GM23338 (cell line): ENCODE data around the gene OMP. TPM values are rescaled to one million over a fixed set of nuclear protein-coding genes. Genes with fewer than 3 reads are reported as not detected.
A peak's percentile ranks its signal among the peaks of the same experiment; 100 is the strongest.

Source experiments
- ATAC-seq: fragments of 200-7000 bp; cut with Tn5 transposase; 3 replicates; pipeline ENCODE4 v1.9.1; 2020
- DNase-seq: peaks from one replicate; pipeline ENCODE4 v3.0.0-alpha.2; 2015; ENCODE audit warnings: low spot score
- H2AFZ ChIP-seq: fragments of 200-600 bp; sonication (generic); 2 replicates; pipeline ENCODE4 v1.8.0; 2016; ENCODE audit warnings: antibody characterized with exemption, mild to moderate bottlenecking, moderate library complexity
- H3F3A ChIP-seq: fragments of 200-600 bp; sonication (generic); replicated peaks from 2 replicates; pipeline ENCODE4 v1.8.0; 2017; ENCODE audit warnings: antibody characterized with exemption, mixed run types, low read depth
- H3K27ac ChIP-seq: fragments of 200-600 bp; sonication (generic); 2 replicates; pipeline ENCODE4 v1.6.1; 2016; ENCODE audit warnings: low read depth
- H3K27me3 ChIP-seq: fragments of 200-600 bp; sonication (generic); 2 replicates; pipeline ENCODE4 v1.8.0; 2016; ENCODE audit warnings: mild to moderate bottlenecking, mixed run types, moderate library complexity; ENCODE audit not compliant: insufficient read depth
- H3K36me3 ChIP-seq: fragments of 200-600 bp; sonication (generic); 2 replicates; pipeline ENCODE4 v1.8.0; 2016; ENCODE audit warnings: mild to moderate bottlenecking; ENCODE audit not compliant: insufficient read depth
- H3K4me1 ChIP-seq: fragments of 200-600 bp; sonication (generic); 2 replicates; pipeline ENCODE4 v1.8.0; 2016; ENCODE audit warnings: mild to moderate bottlenecking, moderate library complexity; ENCODE audit not compliant: insufficient read depth
- H3K4me2 ChIP-seq: fragments of 200-600 bp; sonication (generic); 2 replicates; pipeline ENCODE4 v1.7.1; 2017; ENCODE audit warnings: mixed run types
- H3K4me3 ChIP-seq: fragments of 200-600 bp; sonication (generic); 2 replicates; pipeline ENCODE4 v1.6.1; 2016; ENCODE audit warnings: mixed run types
- H3K79me2 ChIP-seq: fragments of 200-600 bp; sonication (generic); replicated peaks from 2 replicates; pipeline ENCODE4 v1.8.0; 2017; ENCODE audit warnings: mild to moderate bottlenecking; ENCODE audit not compliant: insufficient read depth
- H3K9me2 ChIP-seq: fragments of 200-600 bp; sonication (generic); 2 replicates; pipeline ENCODE4 v1.8.0; 2017; ENCODE audit not compliant: insufficient read depth
- H4K20me1 ChIP-seq: fragments of 200-600 bp; sonication (generic); replicated peaks from 2 replicates; pipeline ENCODE4 v1.8.0; 2017; ENCODE audit warnings: mild to moderate bottlenecking; ENCODE audit not compliant: insufficient read depth
- H3K27ac Mint-ChIP-seq: 2 replicates; pipeline ENCODE4 v1.8.0; 2020; ENCODE audit warnings: inconsistent platforms, mild to moderate bottlenecking, moderate library complexity, mixed read lengths
- H3K27me3 Mint-ChIP-seq: 3 replicates; pipeline ENCODE4 v1.8.0; 2022; ENCODE audit warnings: low read depth, mild to moderate bottlenecking, moderate library complexity, mixed read lengths, inconsistent platforms; ENCODE audit not compliant: insufficient read depth, poor library complexity
- H3K36me3 Mint-ChIP-seq: 3 replicates; pipeline ENCODE4 v1.8.0; 2021; ENCODE audit warnings: low read depth, mild to moderate bottlenecking, inconsistent platforms, moderate library complexity, mixed read lengths
- H3K4me1 Mint-ChIP-seq: 3 replicates; pipeline ENCODE4 v1.8.0; 2020; ENCODE audit warnings: mild to moderate bottlenecking, inconsistent platforms, mixed read lengths
- H3K4me3 Mint-ChIP-seq: 3 replicates; pipeline ENCODE4 v1.8.0; 2021; ENCODE audit warnings: moderate library complexity, mild to moderate bottlenecking, inconsistent platforms, mixed read lengths
- H3K9me3 Mint-ChIP-seq: 3 replicates; pipeline ENCODE4 v1.8.0; 2020; ENCODE audit warnings: moderate library complexity, mild to moderate bottlenecking, inconsistent platforms, mixed read lengths
- CREB1 ChIP-seq: fragments of 250-450 bp; sonication (Bioruptor Pico); IDR thresholded peaks from 2 replicates; pipeline ENCODE4 v1.5.0; 2020; ENCODE audit warnings: low read depth, mild to moderate bottlenecking, moderate library complexity
- EZH2 ChIP-seq: fragments of 200-600 bp; sonication (generic); IDR thresholded peaks from one replicate; pipeline ENCODE4 v1.8.0; 2017; ENCODE audit warnings: antibody characterized with exemption, mild to moderate bottlenecking, low read depth; ENCODE audit not compliant: unreplicated experiment
- EZH2phosphoT487 ChIP-seq: fragments of 200-600 bp; sonication (generic); IDR thresholded peaks from one replicate; pipeline ENCODE4 v1.8.1; 2018; ENCODE audit warnings: antibody characterized with exemption; ENCODE audit not compliant: unreplicated experiment
- JUNB ChIP-seq: IDR thresholded peaks from one replicate; pipeline ENCODE4 v1.6.1; 2016; ENCODE audit warnings: antibody characterized with exemption; ENCODE audit not compliant: unreplicated experiment
- POLR2AphosphoS5 ChIP-seq: IDR thresholded peaks from 2 replicates; pipeline ENCODE4 v1.6.1; 2016; ENCODE audit warnings: antibody characterized with exemption, low read depth
- STAT1 ChIP-seq: IDR thresholded peaks from one replicate; pipeline ENCODE4 v1.6.1; 2016; ENCODE audit warnings: antibody characterized with exemption; ENCODE audit not compliant: unreplicated experiment
- ZNF114 ChIP-seq: fragments of 250-450 bp; sonication (Bioruptor Pico); IDR thresholded peaks from 2 replicates; pipeline ENCODE4 v1.5.0; 2020; ENCODE audit warnings: mild to moderate bottlenecking, moderate library complexity
- ZNF331 ChIP-seq: fragments of 250-450 bp; sonication (Bioruptor Pico); IDR thresholded peaks from 2 replicates; pipeline ENCODE4 v1.5.0; 2020; ENCODE audit warnings: low read depth, mild to moderate bottlenecking, moderate library complexity
- polyA plus RNA-seq: library from polyadenylated mRNA; unstranded; fragments of >200 nt; fragmentation: Nextera tagmentation; extraction: Ambion mirVana; gene quantifications from 2 replicates; pipeline ENCODE4 v1.2.1, GENCODE V29; 2016
- total RNA-seq: library from RNA; depleted of rRNA; stranded (reverse); fragments of >200 nt; shearing (Covaris generic); gene quantifications from 2 replicates; pipeline ENCODE4 v1.2.3, GENCODE V29; 2014
- TF ChIP-seq, protein P1 (sequence below): IDR thresholded peaks from one replicate; pipeline ENCODE4 v1.6.1; 2018; ENCODE audit warnings: antibody characterized with exemption; ENCODE audit not compliant: unreplicated experiment
- TF ChIP-seq, protein P2 (sequence below): fragments of 250-450 bp; sonication (Bioruptor Pico); IDR thresholded peaks from 2 replicates; pipeline ENCODE4 v1.5.0; 2020; ENCODE audit warnings: mild to moderate bottlenecking, moderate library complexity
- TF ChIP-seq, protein P3 (sequence below): IDR thresholded peaks from 2 replicates; pipeline ENCODE4 v1.6.1; 2016; ENCODE audit warnings: antibody characterized with exemption

OMP gene
- total and polyA plus RNA-seq, 2 experiments from 2014 or later, result 1.0 TPM; not detected in 1

DNA sequence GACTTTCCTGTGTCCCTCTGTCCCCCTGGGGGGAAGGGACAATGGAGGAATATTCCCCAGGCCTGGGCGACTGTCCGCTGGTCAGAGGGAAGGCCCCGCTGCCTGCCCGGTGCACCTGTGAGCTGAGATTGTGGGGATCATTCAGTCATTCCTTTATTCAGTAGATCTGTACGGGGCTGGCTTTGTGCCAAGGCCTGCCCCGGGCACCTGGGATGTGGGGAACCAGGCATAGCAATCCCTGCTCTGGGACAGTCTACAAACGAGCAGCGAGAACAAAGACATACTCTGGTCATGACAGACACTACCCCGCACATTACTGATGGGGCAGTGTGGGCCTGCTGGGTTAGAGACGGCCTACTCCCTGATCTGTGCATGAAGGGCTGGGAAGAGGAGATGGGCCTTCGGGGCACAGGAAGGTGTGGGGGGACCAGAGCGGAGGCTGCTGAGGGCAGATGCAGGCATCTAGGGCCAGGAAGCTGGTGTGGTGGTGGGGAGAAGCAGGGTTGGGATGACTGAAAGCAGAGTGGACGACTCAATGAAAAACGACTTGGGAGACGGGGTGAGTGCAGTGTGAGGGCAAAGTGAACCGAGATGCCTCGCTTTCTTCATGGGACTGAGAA, 23.6 kb downstream of the OMP start:
- TF ChIP-seq, protein P1, sequence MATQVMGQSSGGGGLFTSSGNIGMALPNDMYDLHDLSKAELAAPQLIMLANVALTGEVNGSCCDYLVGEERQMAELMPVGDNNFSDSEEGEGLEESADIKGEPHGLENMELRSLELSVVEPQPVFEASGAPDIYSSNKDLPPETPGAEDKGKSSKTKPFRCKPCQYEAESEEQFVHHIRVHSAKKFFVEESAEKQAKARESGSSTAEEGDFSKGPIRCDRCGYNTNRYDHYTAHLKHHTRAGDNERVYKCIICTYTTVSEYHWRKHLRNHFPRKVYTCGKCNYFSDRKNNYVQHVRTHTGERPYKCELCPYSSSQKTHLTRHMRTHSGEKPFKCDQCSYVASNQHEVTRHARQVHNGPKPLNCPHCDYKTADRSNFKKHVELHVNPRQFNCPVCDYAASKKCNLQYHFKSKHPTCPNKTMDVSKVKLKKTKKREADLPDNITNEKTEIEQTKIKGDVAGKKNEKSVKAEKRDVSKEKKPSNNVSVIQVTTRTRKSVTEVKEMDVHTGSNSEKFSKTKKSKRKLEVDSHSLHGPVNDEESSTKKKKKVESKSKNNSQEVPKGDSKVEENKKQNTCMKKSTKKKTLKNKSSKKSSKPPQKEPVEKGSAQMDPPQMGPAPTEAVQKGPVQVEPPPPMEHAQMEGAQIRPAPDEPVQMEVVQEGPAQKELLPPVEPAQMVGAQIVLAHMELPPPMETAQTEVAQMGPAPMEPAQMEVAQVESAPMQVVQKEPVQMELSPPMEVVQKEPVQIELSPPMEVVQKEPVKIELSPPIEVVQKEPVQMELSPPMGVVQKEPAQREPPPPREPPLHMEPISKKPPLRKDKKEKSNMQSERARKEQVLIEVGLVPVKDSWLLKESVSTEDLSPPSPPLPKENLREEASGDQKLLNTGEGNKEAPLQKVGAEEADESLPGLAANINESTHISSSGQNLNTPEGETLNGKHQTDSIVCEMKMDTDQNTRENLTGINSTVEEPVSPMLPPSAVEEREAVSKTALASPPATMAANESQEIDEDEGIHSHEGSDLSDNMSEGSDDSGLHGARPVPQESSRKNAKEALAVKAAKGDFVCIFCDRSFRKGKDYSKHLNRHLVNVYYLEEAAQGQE, result no peak
- TF ChIP-seq, protein P2, sequence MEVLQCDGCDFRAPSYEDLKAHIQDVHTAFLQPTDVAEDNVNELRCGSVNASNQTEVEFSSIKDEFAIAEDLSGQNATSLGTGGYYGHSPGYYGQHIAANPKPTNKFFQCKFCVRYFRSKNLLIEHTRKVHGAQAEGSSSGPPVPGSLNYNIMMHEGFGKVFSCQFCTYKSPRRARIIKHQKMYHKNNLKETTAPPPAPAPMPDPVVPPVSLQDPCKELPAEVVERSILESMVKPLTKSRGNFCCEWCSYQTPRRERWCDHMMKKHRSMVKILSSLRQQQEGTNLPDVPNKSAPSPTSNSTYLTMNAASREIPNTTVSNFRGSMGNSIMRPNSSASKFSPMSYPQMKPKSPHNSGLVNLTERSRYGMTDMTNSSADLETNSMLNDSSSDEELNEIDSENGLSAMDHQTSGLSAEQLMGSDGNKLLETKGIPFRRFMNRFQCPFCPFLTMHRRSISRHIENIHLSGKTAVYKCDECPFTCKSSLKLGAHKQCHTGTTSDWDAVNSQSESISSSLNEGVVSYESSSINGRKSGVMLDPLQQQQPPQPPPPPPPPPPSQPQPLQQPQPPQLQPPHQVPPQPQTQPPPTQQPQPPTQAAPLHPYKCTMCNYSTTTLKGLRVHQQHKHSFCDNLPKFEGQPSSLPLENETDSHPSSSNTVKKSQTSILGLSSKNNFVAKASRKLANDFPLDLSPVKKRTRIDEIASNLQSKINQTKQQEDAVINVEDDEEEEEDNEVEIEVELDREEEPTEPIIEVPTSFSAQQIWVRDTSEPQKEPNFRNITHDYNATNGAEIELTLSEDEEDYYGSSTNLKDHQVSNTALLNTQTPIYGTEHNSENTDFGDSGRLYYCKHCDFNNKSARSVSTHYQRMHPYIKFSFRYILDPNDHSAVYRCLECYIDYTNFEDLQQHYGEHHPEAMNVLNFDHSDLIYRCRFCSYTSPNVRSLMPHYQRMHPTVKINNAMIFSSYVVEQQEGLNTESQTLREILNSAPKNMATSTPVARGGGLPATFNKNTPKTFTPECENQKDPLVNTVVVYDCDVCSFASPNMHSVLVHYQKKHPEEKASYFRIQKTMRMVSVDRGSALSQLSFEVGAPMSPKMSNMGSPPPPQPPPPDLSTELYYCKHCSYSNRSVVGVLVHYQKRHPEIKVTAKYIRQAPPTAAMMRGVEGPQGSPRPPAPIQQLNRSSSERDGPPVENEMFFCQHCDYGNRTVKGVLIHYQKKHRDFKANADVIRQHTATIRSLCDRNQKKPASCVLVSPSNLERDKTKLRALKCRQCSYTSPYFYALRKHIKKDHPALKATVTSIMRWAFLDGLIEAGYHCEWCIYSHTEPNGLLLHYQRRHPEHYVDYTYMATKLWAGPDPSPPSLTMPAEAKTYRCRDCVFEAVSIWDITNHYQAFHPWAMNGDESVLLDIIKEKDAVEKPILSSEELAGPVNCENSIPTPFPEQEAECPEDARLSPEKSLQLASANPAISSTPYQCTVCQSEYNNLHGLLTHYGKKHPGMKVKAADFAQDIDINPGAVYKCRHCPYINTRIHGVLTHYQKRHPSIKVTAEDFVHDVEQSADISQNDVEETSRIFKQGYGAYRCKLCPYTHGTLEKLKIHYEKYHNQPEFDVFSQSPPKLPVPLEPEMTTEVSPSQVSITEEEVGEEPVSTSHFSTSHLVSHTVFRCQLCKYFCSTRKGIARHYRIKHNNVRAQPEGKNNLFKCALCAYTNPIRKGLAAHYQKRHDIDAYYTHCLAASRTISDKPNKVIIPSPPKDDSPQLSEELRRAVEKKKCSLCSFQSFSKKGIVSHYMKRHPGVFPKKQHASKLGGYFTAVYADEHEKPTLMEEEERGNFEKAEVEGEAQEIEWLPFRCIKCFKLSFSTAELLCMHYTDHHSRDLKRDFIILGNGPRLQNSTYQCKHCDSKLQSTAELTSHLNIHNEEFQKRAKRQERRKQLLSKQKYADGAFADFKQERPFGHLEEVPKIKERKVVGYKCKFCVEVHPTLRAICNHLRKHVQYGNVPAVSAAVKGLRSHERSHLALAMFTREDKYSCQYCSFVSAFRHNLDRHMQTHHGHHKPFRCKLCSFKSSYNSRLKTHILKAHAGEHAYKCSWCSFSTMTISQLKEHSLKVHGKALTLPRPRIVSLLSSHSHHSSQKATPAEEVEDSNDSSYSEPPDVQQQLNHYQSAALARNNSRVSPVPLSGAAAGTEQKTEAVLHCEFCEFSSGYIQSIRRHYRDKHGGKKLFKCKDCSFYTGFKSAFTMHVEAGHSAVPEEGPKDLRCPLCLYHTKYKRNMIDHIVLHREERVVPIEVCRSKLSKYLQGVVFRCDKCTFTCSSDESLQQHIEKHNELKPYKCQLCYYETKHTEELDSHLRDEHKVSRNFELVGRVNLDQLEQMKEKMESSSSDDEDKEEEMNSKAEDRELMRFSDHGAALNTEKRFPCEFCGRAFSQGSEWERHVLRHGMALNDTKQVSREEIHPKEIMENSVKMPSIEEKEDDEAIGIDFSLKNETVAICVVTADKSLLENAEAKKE (CRISPR knock-in tag), result no peak
- TF ChIP-seq, protein P3, sequence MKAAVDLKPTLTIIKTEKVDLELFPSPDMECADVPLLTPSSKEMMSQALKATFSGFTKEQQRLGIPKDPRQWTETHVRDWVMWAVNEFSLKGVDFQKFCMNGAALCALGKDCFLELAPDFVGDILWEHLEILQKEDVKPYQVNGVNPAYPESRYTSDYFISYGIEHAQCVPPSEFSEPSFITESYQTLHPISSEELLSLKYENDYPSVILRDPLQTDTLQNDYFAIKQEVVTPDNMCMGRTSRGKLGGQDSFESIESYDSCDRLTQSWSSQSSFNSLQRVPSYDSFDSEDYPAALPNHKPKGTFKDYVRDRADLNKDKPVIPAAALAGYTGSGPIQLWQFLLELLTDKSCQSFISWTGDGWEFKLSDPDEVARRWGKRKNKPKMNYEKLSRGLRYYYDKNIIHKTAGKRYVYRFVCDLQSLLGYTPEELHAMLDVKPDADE, result no peak
- no peak for TF ChIP-seq JUNB
- no peak for TF ChIP-seq CREB1
- no peak for TF ChIP-seq POLR2AphosphoS5
- no peak for TF ChIP-seq ZNF331 (CRISPR knock-in tag)
- no peak for TF ChIP-seq STAT1
- no peak for TF ChIP-seq ZNF114
- no peak for TF ChIP-seq EZH2
- no peak for TF ChIP-seq EZH2phosphoT487
- no peaks in the 10 kb centered on the region for H3K9me3 Mint-ChIP-seq
- peak overlapping the region; percentile 71; the same call in 1 of the 2 replicates for H3K4me3 ChIP-seq
- H3K27ac Mint-ChIP-seq, result no peak overlapping the region
- peaks cover 5% of the 10 kb centered on the region; the same call in 1 of the 3 replicates for H3K36me3 Mint-ChIP-seq
- ATAC-seq (peak; percentile 5; the same call in 2 of the 3 replicates), DNase-seq (peak; percentile 29)
- peaks cover 24% of the 10 kb centered on the region for H3K4me1 Mint-ChIP-seq
- H3K36me3 ChIP-seq, result no peaks in the 10 kb centered on the region
- H2AFZ ChIP-seq, result no peak overlapping the region; the same call in 1 of the 2 replicates
- no peaks in the 10 kb centered on the region for H3K9me2 ChIP-seq
- no peak overlapping the region for H3K27ac ChIP-seq
- H3K27me3 ChIP-seq, result no peaks in the 10 kb centered on the region
- H3F3A ChIP-seq, result 0 out of 2 replicates have a peak, but pooled peaks cover 4% of the 10 kb centered on the region
- no peaks in the 10 kb centered on the region for H4K20me1 ChIP-seq
- H3K4me1 ChIP-seq, result peaks cover 8% of the 10 kb centered on the region
- H3K4me3 Mint-ChIP-seq, result peak overlapping the region; percentile 61
- H3K79me2 ChIP-seq, result no peaks in the 10 kb centered on the region
- 0 out of 2 replicates have a peak overlapping the region, but pooled peaks have one; percentile 93 for H3K4me2 ChIP-seq
- H3K27me3 Mint-ChIP-seq, result peaks cover 15% of the 10 kb centered on the region
